HL-60 (cell line): ENCODE data around the gene HSPH1.

Experiments
- DNase-seq, 2 experiments: peaks; one replicate each; pipeline ENCODE4 v3.0.0-alpha.2; 2010 to 2020; ENCODE audit warnings: low read depth in 1 of 2, low spot score in 1 of 2
- H3K27ac ChIP-seq: fragments of 250-450 bp; sonication (Bioruptor Pico); replicated peaks from 2 replicates; pipeline ENCODE4 v1.5.1; 2020; ENCODE audit warnings: mild to moderate bottlenecking, moderate library complexity
- H3K27me3 ChIP-seq: fragments of 250-450 bp; sonication (Bioruptor Pico); 2 replicates; pipeline ENCODE4 v1.5.1; 2021; ENCODE audit warnings: mild to moderate bottlenecking, moderate library complexity; ENCODE audit not compliant: insufficient read depth, poor library complexity, severe bottlenecking
- H3K4me3 ChIP-seq: replicated peaks from 2 replicates; pipeline ENCODE4 v1.5.1; 2011; ENCODE audit warnings: mild to moderate bottlenecking, control low read depth, low read length; ENCODE audit not compliant: insufficient read depth
- GABPA ChIP-seq: IDR thresholded peaks from 2 replicates; pipeline ENCODE4 v1.6.1; 2012; ENCODE audit warnings: low read depth
- POLR2AphosphoS5 ChIP-seq: IDR thresholded peaks from 2 replicates; pipeline ENCODE4 v1.6.1; 2012; ENCODE audit warnings: low read depth
- SPI1 ChIP-seq: IDR thresholded peaks from 2 replicates; pipeline ENCODE4 v1.6.1; 2012; ENCODE audit warnings: low read depth, mild to moderate bottlenecking, borderline replicate concordance
- TF ChIP-seq, protein P1 (sequence below): IDR thresholded peaks from one replicate; pipeline ENCODE4 v1.5.1; 2011; ENCODE audit warnings: low read length, control low read depth, inconsistent platforms; ENCODE audit not compliant: insufficient read depth
- TF ChIP-seq, protein P2 (sequence below): IDR thresholded peaks from 2 replicates; pipeline ENCODE4 v1.6.1; 2012; ENCODE audit warnings: low read depth; ENCODE audit not compliant: insufficient replicate concordance

HSPH1 gene

DNA sequence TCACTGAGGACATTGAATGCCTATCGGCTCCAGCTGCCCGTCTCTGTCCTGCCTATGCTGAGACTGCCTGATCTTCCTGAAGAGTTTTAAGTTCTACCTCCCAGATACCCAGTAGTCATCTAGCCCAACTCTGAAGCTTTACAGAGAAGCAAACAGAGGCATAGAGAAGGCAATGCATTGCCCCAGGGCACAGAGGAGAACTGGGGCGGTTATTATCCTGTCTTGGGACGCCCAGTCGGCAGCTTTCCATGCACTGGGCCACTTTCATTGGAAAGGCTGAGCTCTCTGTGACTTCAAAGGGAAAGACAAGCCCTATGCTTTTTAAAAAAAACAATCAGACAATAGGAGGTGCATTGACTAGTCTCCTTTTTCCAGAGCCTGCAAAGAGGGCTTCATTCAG lies 71.6 kb downstream of the HSPH1 start:
- H3K4me3 ChIP-seq = no peak overlapping the region
- no peaks in the 10 kb centered on the region for H3K27me3 ChIP-seq
- TF ChIP-seq SPI1 (no peak), GABPA (no peak), POLR2AphosphoS5 (no peak)
- TF ChIP-seq, protein P1, sequence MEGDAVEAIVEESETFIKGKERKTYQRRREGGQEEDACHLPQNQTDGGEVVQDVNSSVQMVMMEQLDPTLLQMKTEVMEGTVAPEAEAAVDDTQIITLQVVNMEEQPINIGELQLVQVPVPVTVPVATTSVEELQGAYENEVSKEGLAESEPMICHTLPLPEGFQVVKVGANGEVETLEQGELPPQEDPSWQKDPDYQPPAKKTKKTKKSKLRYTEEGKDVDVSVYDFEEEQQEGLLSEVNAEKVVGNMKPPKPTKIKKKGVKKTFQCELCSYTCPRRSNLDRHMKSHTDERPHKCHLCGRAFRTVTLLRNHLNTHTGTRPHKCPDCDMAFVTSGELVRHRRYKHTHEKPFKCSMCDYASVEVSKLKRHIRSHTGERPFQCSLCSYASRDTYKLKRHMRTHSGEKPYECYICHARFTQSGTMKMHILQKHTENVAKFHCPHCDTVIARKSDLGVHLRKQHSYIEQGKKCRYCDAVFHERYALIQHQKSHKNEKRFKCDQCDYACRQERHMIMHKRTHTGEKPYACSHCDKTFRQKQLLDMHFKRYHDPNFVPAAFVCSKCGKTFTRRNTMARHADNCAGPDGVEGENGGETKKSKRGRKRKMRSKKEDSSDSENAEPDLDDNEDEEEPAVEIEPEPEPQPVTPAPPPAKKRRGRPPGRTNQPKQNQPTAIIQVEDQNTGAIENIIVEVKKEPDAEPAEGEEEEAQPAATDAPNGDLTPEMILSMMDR = no peak
- TF ChIP-seq, protein P2, sequence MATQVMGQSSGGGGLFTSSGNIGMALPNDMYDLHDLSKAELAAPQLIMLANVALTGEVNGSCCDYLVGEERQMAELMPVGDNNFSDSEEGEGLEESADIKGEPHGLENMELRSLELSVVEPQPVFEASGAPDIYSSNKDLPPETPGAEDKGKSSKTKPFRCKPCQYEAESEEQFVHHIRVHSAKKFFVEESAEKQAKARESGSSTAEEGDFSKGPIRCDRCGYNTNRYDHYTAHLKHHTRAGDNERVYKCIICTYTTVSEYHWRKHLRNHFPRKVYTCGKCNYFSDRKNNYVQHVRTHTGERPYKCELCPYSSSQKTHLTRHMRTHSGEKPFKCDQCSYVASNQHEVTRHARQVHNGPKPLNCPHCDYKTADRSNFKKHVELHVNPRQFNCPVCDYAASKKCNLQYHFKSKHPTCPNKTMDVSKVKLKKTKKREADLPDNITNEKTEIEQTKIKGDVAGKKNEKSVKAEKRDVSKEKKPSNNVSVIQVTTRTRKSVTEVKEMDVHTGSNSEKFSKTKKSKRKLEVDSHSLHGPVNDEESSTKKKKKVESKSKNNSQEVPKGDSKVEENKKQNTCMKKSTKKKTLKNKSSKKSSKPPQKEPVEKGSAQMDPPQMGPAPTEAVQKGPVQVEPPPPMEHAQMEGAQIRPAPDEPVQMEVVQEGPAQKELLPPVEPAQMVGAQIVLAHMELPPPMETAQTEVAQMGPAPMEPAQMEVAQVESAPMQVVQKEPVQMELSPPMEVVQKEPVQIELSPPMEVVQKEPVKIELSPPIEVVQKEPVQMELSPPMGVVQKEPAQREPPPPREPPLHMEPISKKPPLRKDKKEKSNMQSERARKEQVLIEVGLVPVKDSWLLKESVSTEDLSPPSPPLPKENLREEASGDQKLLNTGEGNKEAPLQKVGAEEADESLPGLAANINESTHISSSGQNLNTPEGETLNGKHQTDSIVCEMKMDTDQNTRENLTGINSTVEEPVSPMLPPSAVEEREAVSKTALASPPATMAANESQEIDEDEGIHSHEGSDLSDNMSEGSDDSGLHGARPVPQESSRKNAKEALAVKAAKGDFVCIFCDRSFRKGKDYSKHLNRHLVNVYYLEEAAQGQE = no peak
- H3K27ac ChIP-seq = no peak overlapping the region
- no peak for DNase-seq

DNA sequence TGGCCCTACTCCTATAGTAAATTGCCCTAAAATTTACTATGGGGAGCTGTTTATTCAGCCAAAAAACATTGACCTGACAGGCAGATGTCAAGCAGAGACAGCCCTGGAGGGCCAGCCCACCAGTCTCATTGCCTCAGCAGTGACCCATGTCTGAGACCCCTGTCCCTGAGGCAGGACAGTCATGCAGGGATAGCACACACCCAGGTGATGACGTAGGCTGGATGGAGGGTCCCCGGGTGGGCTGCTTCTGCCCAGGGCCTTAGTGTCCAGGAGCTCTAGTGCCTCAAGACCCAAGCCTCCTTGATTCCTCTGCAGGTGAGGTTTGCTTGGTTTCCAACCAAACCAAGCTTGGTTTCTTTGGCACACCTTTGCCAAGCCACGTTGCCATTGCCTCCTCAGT lies 72.1 kb downstream of the HSPH1 start:
- DNase-seq = no peak
- TF ChIP-seq, protein P1 = no peak
- TF ChIP-seq, protein P2 = no peak
- no peak for TF ChIP-seq SPI1
- TF ChIP-seq GABPA = no peak
- no peak for TF ChIP-seq POLR2AphosphoS5
- no peaks in the 10 kb centered on the region for H3K27me3 ChIP-seq
- H3K27ac ChIP-seq = no peak overlapping the region
- no peak overlapping the region for H3K4me3 ChIP-seq

DNA sequence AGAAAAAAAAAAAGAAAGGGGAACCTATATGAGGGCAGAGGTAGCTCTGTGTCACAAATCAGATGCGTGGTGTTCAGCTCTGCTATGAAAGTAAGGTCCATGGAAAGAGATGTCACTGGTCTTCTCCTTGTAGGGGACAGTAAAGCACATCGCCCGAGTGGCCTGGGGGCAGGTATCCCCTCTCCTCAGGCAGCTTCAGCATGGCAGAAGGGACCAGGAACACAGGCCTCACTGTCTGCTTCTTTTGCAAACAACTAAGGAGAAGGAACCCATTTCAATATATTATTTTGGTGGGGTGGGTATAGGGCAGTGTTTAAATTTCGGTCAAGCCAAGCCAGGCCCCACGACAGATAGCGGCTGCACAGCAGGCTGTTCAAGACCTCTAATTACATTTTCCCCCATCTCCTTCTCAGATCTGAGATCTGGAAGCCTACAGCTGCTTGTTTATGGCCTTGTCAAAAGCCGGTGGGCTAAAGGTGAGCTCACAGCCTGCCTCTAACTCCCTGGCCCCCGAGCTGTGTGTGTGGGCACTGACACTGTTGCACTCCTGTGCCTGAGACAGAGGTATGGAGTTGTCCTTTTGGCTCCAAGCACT lies 72.8 kb downstream of the HSPH1 start:
- Histone ChIP-seq H3K27me3 (peaks cover under 1% of the 10 kb centered on the region), H3K27ac (no peak overlapping the region), H3K4me3 (no peak overlapping the region)
- no peak for TF ChIP-seq GABPA
- no peak for TF ChIP-seq POLR2AphosphoS5
- TF ChIP-seq, protein P1 = no peak
- TF ChIP-seq, protein P2 = no peak
- no peak for TF ChIP-seq SPI1
- DNase-seq = no peak
